GM12891 (cell line): ENCODE measurements around the gene MYL10.

ENCODE experiments used
- DNase-seq: peaks from one replicate; pipeline ENCODE4 v3.0.0; 2011; ENCODE audit warnings: low spot score; ENCODE audit not compliant: insufficient read length
- FAIRE-seq: peaks from 2 replicates; lab custom pipeline; 2011; peaks lifted over from hg19 to GRCh38; lab: Jason Lieb, UNC
- PAX5 ChIP-seq: IDR thresholded peaks from 2 replicates; pipeline ENCODE4 v1.6.1; 2011; ENCODE audit warnings: low read length, moderate library complexity, mild to moderate bottlenecking; ENCODE audit not compliant: insufficient read depth, severe bottlenecking
- POLR2A ChIP-seq: IDR thresholded peaks from 2 replicates; pipeline ENCODE4 v1.6.1; 2011; ENCODE audit warnings: low read depth, low read length, control low read depth
- POLR2AphosphoS5 ChIP-seq: IDR thresholded peaks from 2 replicates; pipeline ENCODE4 v1.6.1; 2011; ENCODE audit warnings: low read depth, low read length, control low read depth
- POU2F2 ChIP-seq: IDR thresholded peaks from 2 replicates; pipeline ENCODE4 v1.6.1; 2011; ENCODE audit warnings: low read depth, mild to moderate bottlenecking, control low read depth, low read length, moderate library complexity
- SPI1 ChIP-seq: IDR thresholded peaks from 2 replicates; pipeline ENCODE4 v1.6.1; 2011; ENCODE audit warnings: low read depth, low read length, control low read depth
- TAF1 ChIP-seq: IDR thresholded peaks from 2 replicates; pipeline ENCODE4 v1.6.1; 2011; ENCODE audit warnings: low read depth, low read length, control low read depth

MYL10 gene

DNA sequence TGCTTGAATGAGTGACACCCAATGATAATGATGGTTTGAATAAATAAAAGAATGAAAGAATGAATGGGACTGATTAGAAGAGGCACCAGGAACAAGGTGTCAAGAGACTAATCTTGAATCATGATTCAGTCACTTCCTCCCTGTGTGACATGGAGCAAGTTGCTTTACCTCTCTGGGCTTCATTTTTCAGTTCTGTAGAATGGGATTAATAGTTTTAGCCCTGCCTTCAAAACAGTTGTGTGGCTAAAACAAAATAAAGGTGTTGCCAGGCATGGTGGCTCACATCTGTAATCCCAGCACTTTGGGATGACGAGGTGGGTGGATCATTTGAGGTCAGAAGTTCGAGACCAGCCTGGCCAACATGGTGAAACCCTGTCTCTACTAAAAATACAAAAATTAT lies 37.6 kb downstream of the MYL10 start:
- TF ChIP-seq POLR2A (no peak), POLR2AphosphoS5 (no peak)
- FAIRE-seq (no peak), DNase-seq (no peak)

DNA sequence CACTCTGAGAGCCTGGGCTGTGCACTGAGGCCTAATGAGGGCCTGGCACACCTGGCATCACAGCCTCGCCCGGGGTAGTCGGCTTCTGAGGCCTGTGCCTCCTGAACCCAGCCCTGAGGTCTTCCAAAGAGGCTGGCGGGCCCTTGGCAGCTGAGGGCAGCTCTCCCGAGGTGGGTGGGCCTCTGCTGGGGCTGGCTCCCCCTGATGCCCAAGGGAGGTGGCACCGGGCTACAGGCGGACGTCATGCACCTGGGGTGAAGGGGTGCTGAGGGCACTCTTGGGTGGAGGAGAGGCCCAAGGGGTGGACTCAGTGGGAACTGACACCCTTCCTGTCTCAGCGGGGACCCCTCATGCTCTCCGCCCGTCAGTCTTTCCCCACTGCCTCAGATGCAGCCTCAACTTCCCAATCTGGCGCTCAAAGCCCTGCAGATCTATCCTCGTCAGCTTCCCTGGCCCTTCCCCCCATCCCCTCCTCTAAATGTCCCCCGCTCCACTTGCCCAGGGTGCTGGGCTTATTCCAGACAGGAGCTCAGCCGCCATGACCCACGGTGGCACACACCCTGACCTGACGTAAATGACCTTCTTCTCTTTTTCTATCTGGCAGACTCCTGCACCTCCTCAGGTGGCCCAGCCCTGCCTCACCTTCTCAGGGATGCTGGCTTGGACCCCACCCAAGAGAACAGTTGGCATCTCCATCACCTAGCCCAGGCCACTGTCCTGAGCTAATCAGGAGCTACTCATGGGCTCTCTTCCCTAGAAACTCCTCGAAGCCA lies 38.2 kb downstream of the MYL10 start:
- no peak for TF ChIP-seq PAX5
- no peak for TF ChIP-seq POU2F2
- TF ChIP-seq POLR2AphosphoS5: no peak
- TF ChIP-seq SPI1: no peak
- TF ChIP-seq TAF1: no peak
- TF ChIP-seq POLR2A: no peak
- FAIRE-seq: no peak
- no peak for DNase-seq

GRCh38 chr7:101589976-101590662 lies 39.0 kb downstream of the MYL10 start:
- no peak for FAIRE-seq
- no peak for TF ChIP-seq POLR2AphosphoS5
- TF ChIP-seq SPI1: no peak
- TF ChIP-seq PAX5: no peak
- TF ChIP-seq TAF1: no peak
- TF ChIP-seq POLR2A: no peak
- TF ChIP-seq POU2F2: no peak
- no peak for DNase-seq

- DNase-seq (no peak), FAIRE-seq (no peak)
- TF ChIP-seq TAF1 (no peak), SPI1 (no peak), POU2F2 (no peak), PAX5 (no peak), POLR2AphosphoS5 (no peak), POLR2A (no peak)
Observed at GRCh38 chr7:101589052-101589451, 40.0 kb downstream of the MYL10 start.

DNA sequence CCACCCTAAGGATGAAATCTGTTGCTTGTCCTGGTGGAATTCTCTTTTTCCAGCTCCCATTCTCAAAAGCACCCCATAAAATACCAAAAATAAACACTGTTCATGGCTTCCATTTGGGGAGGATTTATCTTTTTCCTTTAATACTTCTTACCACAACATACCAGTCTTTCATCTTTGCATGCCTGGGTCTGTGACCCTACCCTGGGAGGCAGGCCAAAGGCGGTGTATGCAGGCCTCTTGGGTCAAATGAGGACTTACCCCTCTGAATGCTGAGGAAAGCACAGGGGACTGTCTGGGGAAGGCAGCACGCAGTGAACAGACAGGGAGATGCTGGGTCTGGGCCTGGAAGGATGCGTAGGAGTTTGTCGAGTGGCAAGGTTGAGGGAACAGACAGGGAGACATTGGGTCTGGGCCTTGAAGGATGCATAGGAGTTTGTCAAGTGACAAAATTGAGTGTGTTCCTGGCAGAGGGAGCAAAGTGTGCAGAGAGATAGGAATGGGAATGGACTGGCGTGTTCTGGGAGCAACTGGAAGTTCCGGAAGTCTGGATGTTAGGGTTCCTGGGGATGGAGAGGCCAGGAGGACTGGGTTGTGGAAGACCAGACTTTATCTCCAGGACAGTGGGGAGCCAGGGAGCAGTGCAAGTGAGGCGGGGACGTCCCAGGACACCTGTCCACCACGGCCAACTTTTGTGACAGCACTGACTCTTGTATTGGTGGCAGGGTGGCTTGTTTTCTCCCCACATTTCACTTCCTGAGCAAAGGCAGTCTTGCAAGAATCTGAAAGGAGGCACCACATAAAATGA lies 40.8 kb downstream of the MYL10 start:
- TF ChIP-seq POLR2A (no peak), POLR2AphosphoS5 (no peak), TAF1 (no peak), PAX5 (no peak), POU2F2 (no peak), SPI1 (no peak)
- FAIRE-seq: no peak
- DNase-seq: no peak

DNA sequence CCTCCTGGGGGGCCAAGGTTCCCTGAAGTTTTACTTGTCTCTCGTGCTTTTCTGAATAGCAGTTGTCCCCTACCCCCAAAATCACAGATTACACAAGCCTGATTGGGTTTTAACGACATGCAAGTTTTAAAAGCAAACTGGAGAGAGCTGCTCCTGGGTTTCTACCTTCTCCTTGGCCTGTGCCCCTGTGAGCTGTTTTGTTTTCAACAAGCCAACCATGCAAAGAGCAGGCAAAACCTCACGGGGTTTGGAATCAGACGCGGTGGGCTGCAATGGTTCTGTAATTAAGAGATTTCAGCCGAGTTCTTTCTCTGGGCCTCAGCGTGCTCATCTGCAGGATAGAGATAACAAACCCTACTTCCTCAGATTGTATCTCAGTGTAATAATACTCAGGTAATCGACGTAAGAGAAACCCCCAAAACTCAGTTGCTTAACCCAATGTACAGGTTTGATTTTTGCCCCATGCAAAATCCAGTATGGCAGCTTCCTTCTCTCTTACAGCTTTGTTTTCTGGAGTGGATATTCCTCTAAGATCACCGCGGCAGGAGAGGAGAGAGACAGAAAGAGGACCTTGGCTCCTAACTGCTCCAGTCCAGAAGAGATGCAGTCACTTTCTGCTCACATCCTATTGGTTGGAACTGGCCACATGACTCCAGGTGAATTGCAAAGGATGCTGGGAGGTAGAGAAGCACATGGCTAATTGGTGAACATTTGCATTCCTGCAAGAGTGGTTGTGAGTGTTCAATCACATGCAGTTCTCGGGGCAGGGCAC lies 42.0 kb downstream of the MYL10 start:
- TF ChIP-seq SPI1: no peak
- TF ChIP-seq POLR2A: no peak
- TF ChIP-seq POU2F2: no peak
- TF ChIP-seq PAX5: no peak
- no peak for TF ChIP-seq POLR2AphosphoS5
- no peak for TF ChIP-seq TAF1
- no peak for FAIRE-seq
- DNase-seq: no peak

GRCh38 chr7:101586078-101586905 lies 42.8 kb downstream of the MYL10 start:
- FAIRE-seq (no peak), DNase-seq (no peak)
- TF ChIP-seq POLR2A: no peak
- TF ChIP-seq TAF1: no peak
- TF ChIP-seq POU2F2: no peak
- no peak for TF ChIP-seq PAX5
- TF ChIP-seq SPI1: no peak
- TF ChIP-seq POLR2AphosphoS5: no peak

DNA sequence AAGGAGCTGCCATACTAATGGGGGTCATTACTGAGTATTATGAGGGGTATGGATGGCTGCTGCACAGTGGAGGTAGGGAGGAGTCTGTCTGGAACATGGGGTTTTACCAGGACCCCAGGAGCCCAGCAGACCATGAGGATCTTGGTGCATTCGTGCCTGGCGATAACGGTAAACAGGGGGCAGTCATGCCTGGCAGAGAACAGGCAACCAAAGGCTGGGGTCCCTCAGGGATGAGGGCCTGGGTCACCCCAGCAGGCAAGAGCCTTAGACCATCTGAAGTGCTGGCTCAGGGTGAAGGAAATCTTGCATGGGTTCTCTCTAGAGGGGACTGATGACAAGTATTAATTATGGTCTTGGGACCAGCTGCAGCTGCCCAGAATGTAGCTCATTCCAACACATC lies 46.1 kb downstream of the MYL10 start:
- FAIRE-seq: no peak
- no peak for DNase-seq
- TF ChIP-seq SPI1: no peak
- TF ChIP-seq TAF1: no peak

DNA sequence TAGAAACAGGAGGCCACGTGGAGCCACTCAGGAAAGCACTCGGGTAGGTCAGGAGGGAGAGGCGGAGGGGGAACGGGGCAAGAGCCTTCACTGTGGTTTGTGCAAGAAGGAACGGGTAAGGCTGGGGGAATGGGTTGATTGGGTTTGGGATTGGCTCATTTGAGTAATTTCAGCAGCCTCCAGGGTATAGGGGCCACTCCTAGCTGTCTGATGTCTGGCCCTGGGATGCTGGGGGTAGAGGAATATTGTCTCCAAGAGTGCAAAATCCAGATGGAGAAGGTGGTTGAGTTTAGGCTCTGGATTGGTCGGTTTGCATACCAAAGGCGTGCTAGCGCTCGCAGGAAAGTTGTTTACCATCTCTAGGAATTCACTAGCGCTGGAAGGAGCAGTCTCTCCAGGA lies 47.2 kb downstream of the MYL10 start:
- TF ChIP-seq POLR2A (no peak), POLR2AphosphoS5 (no peak), POU2F2 (no peak), TAF1 (no peak), PAX5 (no peak), SPI1 (no peak)
- no peak for DNase-seq
- no peak for FAIRE-seq
